Placental pericyte (primary cell): ENCODE measurements around the gene DDX5. TPM values are rescaled to one million over a fixed set of nuclear protein-coding genes. Genes with fewer than 3 reads are reported as not detected.

Source experiments
- small RNA-seq: library from RNA; depleted of rRNA; stranded (forward); fragments of <200 nt; gene quantifications from one replicate; pipeline ENCODE3, GENCODE V24; 2012; ENCODE audit warnings: low replicate concordance
- total RNA-seq: library from RNA; depleted of rRNA; stranded (reverse); fragments of >200 nt; gene quantifications from 2 replicates; pipeline ENCODE4 v1.2.3, GENCODE V29; 2012

Gene DDX5
- total RNA-seq, result 310 and 364 TPM in 2 replicates

GRCh38 chr17:64506201-64506575 is at the start of gene DDX5:
TSS of gene DDX5 (minus strand) at chr17:64506289. CDS start at chr17:64506119, 170 bp downstream.

GRCh38 chr17:64506576-64507412 is 705 bp upstream of the DDX5 start, which contains the start of gene CEP95:
TSS of gene CEP95 (plus strand) at chr17:64506977. CDS start at chr17:64507098, 121 bp downstream.

DNA sequence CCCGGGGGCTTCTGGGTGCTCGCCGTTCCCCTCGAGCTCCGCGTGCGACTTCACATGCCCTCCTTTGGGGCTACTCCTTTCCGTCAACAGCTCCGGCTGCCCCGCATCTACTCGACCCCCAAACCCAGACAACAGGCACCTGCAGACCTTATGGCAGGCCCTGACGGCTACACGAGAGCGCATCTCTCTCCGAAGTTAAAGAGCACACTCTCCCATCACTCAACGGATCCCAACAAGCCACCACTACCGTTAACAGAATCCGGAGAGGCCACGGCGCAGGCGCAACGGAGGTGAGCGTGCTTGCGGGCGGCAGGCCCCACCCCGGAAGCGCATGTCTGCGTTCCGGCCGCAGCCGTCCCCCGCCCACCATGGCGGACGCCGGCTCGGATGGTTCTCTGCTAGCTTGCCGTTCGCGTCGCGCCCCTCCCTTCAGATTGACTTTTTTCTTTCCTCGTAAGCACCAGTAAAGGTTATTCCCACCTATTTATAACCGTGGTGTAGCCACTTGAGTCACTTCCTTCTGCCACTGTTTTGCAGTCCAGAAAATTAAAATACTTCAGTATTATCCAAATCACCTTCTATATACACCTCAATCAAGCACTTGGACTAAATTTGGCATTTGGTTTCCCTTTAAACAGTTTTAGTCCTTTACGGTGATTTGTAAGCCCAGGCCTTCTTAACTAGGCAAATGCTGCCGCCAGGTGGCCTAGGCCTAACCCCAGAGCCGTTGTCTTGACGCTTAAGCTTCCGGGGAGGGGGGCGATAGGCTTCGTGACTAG is 9.1 kb downstream of the DDX5 start, which contains the start of gene POLG2:
POLG2 (minus strand) TSS at position 269 of the 779 bp plus-strand sequence; CDS start at position 183, 86 bp downstream.

DNA sequence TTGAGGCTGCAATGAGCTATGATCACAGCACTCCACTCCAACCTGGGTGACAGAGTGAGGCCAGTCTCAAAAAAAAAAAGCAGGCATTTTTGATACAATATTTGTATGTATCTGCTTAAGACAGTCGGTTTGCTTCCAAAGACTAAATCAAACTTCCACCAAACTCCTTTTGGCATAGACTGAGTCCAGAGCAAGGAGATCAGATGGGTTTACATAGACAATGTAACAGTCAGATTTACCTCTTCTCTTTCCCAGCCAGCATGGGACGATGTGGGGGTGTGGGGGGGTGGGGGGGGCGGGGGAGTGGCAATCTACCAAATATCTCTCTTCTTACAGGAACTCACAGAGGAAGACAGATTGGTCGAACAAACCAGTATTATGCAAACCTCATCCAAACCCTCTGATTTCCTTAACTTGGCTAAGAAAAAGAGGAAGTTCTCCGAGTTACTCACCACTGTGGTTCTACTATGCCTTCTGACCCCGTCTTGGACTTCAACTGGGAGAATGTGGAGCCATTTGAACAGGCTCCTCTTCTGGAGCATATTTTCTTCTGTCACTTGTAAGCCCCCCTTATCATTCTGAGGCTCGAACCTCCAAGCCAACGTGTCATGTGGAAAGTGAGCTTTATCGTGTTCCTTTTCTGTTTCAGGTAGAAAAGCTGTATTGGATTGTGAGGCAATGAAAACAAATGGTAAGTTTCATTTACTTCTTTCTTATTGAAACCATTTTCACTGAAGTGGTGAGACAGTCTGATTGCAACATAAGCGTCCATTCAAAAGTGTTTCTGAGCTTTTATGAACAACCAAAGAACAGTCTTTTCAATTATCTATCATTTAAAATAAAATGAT is 57.2 kb downstream of the DDX5 start, which contains the start of gene MILR1:
MILR1 (plus strand) TSS at position 451 of the 848 bp plus-strand sequence; CDS start at position 505, 54 bp downstream.

Small RNA genes within 50 kb of the gene (small RNA-seq; reads per million reads assigned to genes)
- gene ATP5MFP4, result not detected

Other genes with a start within 250 kb of the DDX5 start
- 16.9 and 25.5 TPM in 2 replicates for gene TEX2, start 243.0 kb downstream of the DDX5 start, total RNA-seq
- 0.86 TPM in 1 of 2 replicates, not detected in the other for gene PECAM1, start 115.4 kb downstream of the DDX5 start, total RNA-seq
- gene MILR1, start 57.2 kb downstream of the DDX5 start, total RNA-seq, result 10.7 and 21.6 TPM in 2 replicates
- 4.2 and 10.5 TPM in 2 replicates for gene POLG2, start 9.2 kb downstream of the DDX5 start, total RNA-seq
- gene CEP95, start 688 bp upstream of the DDX5 start, total RNA-seq, result 20.9 and 34.4 TPM in 2 replicates
- gene SMURF2, start 156.0 kb upstream of the DDX5 start, total RNA-seq, result 135 and 520 TPM in 2 replicates